Stimulated activated naive CD4-positive, alpha-beta T cell treated with Interleukin-2 at 50 U/mL for 16 hours (primary cell): Measurements from ENCODE around the gene ATP12A.
"Not testable (repeated sequence)": the region's sequence is repeated elsewhere in the genome, so short reads cannot be mapped to it uniquely, and the experiment has no call there.

Experiments
- DNase-seq: peaks from one replicate; lab custom pipeline; 2025; lab: John Stamatoyannopoulos, UW

Gene ATP12A

GRCh38 chr13:24730873-24731567 is 50.8 kb downstream of the ATP12A start:
- not testable (repeated sequence) for DNase-seq

DNA sequence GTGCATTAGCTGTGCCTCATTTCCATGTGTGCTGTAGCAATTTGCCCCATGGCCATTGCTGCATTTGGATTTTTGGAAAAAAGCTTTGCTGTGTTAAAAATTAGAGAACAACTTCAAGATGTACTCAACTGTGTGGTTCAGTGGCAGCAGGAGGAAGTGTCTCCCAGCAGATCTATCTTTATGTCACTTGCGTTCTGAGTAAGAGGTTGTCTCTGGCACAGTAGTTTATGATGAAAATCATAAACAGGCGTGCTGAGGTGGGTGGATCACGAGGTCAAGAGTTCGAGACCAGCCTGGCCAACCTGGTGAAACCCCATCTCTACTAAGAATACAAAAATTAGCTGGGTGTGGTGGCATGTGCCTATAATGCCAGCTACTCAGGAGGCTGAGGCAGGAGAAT is 54.7 kb downstream of the ATP12A start:
- DNase-seq: no peak

- DNase-seq: no peak
Measured at GRCh38 chr13:24737042-24737441, 56.8 kb downstream of the ATP12A start.

GRCh38 chr13:24738366-24738847 is 58.2 kb downstream of the ATP12A start:
- DNase-seq: no peak

DNA sequence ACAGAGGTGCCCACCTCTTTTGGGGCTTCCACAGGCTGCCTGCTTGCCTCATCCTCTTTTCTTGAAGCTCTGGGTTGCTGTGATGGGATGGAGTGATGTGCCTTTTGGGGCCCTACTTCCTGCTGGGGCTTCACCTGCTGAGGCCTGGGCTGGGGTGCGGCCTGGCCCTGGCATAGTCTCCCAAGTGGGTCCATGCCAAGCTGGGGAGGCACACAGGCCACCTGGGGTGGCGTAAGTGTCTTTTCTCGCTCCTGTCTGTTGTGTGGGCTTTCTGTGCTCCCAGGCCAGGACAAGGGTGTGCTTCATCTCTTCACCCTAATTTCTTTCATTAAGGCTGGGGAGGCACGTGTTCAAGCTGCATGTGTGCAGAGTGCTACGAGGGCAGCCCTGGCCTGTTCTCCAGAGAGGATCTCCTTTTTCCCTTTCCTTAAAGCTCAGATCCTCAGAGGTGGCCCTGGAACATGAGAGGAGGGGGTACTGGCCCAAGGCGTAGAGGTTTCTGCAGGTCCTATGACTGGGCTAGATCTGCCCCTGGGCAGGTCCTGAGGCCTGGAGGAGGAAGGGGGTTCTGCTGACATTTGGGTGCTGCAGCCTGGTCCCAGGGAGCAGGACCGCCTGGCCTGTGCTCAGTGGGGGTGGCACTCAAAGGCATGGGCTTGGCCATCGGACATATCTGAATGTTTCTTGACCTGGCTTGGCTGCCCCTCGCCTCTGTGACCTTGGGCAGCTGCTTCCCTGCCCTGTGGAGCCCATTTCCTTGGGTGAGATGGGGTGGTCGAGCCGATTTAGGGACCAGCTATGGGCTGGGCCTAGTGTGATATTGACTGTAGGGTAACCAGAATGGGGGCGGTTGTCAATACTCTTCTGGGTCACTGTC is 60.0 kb downstream of the ATP12A start:
- DNase-seq: no peak

DNA sequence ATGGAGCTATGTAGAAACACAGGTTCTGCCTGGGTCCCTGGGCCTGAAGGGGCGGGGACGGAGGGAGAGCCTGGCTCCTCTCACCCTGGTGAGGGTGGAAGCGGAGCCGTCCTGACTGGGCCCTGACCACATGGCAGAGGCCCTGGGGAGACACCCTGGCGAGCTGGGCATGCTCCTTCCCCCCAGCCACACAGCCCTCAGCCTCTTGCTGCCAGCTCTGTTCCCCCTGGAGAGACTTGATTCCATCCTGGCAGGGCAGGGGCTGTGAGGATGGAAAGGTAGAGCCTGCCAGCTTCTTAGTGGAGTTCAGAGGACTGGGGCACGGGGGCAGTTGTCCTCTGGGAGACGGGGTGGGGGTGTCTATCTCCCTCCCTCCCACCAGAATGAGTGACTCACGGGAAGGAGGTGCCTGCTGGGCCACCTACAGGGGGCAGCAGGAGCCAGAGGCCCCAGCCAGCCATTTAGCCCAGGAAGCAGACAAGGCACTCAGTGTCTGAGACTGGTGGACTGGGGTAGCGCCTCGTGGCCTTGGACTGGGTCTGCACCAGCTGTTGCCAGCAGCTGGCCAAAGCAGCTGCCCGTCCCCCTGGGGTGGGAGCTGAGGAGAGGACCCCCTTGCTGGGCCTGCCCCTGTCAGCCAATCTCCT is 60.9 kb downstream of the ATP12A start:
- no peak for DNase-seq

GRCh38 chr13:24741791-24742190 is 61.6 kb downstream of the ATP12A start:
- DNase-seq: no peak

GRCh38 chr13:24742294-24742693 is 62.1 kb downstream of the ATP12A start:
- no peak for DNase-seq

GRCh38 chr13:24742977-24743376 is 62.8 kb downstream of the ATP12A start:
- DNase-seq: no peak

DNA sequence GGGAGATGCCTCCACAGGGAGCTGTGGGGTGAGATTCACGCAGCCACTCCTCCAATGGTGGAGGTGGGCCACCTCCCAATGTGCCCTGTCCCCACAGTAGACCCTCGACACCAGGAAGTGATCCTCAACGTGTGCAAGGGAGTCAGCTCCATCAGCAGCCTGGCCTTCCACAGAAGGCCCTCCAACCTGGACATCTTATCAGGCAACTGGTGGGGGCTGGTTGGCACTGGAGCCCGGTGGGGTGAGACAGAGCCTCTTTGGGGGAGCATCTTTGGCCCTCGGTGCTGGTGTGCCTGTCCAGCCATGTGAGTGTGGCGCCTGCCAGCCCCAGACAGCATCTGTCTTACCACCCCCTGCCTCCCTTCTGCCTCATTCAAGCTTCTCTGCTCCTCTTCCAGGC is 64.0 kb downstream of the ATP12A start:
- DNase-seq: no peak

- no peak for DNase-seq
Measured at GRCh38 chr13:24745516-24745860, 65.3 kb downstream of the ATP12A start.

DNA sequence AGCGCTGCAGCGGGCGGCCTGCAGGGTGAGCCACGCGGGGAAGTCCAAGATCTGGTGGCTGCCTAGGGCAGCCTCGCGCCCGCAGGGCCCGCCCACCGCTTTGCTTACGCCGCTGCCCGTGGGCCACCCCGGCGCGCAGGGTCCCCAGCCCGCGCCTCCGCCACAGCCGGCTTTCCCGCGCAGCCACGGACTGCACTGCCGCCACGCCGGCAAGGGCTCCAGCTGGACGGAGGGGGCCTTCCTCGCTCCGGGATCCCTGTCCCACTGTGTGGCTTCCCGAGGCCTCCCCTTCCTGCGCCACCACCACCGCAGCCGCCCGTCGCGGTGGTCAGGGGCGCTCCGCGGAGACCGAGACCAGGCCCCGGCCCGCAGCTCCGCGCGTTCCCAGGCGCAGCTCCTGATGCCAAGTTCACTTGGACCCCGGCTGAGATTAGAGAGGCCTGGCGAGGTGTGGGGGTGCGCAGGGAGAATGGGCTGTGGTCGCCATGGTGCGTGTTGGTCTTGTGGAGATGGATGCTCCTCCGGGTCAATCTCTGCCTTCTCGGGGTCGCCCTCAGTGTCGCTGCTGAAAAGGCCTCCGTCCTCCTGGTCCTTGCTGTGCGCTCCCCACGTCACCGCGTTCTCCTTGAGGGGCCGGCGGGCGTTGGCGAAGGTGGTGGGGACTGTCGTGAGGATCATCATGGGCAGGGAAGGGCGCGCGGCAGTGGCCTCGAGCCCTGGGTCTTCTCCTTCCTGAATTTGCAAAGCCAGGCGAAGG is 65.8 kb downstream of the ATP12A start:
- DNase-seq: no peak

GRCh38 chr13:24746618-24747247 is 66.5 kb downstream of the ATP12A start:
- no peak for DNase-seq

DNA sequence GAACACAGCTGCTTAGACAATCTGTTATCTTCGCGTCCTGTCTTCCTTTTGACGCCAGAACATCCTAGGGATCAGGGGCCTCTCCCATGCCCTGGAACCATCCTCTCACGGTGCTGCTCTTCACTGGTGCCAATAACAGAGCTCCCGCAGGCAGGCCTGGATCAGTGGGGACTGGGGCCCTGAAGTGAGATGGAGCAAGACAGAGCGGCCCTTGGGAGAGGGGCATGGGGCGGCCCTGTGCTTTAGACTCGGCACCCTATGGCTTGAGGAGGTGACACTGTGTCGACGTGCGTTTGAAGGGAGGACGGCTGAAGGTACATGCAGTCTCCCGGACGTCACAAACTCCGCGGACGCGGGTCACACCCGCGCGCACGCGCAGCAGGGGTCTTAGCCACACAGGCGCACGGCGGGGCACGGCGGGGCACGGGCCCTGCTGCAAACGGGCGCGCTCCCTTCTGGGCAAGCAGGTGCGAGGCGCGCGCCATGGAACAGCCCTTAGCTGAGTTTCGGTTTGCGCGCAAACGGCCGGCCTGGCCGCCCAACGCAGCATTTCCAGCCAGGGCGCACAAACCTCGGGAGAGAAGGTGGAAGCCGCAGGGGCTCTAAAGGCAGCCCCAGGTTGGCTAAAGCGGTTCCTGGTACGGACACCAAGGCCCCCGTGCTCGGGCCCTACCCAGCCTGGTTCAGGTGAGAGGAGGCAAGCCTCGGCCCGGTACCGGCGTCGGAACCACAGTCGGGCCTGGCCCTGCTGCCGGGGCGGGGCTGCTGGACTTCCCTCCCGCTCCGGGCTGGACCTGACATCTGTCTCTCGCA is 67.2 kb downstream of the ATP12A start:
- DNase-seq: no peak

DNA sequence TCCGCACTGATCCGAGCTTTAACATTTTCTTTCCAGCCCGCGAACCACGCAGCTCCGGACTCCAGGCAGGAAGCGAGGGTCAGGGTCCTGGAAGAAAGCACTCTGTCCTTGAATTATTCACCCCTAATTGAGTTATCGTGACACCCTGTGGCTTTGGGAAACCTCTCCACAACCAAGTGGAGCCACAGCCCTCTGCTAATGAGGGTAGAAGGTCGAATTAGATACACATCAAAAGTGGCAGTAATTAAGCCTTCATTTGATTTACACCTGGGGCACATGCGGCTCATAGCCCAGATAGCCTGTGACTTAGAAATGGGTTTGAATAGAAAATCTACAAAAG is 67.8 kb downstream of the ATP12A start:
- no peak for DNase-seq

- DNase-seq: no peak
Measured at GRCh38 chr13:24759197-24759596, 79.0 kb downstream of the ATP12A start.
